Activated naive CD4-positive, alpha-beta T cell treated with anti-CD3 and anti-CD28 coated beads, Interleukin-2, amount 10 ng/mL, durations not matched to agents 7 days and 5 days (primary cell): ENCODE data around the gene NT5C3A.
"Not testable (repeated sequence)": the region's sequence is repeated elsewhere in the genome, so short reads cannot be mapped to it uniquely, and the experiment has no call there.

Source experiments
- CTCF ChIA-PET: fragments of 350-600 bp; sonication (Branson Sonifier 250); formaldehyde crosslinking; loops from one replicate; lab custom pipeline; 2021; ENCODE audit warnings: antibody characterized with exemption; lab: Charles Lee
- DNase-seq: peaks from one replicate; pipeline ENCODE4 v3.0.0-alpha.2; 2020
- H3K27ac Mint-ChIP-seq: one replicate; pipeline ENCODE4 v1.8.0; 2021; ENCODE audit warnings: mild to moderate bottlenecking, moderate library complexity, mixed read lengths
- H3K27me3 Mint-ChIP-seq: one replicate; pipeline ENCODE4 v1.8.0; 2021; ENCODE audit warnings: mild to moderate bottlenecking, mixed read lengths
- H3K36me3 Mint-ChIP-seq: one replicate; pipeline ENCODE4 v1.8.0; 2021; ENCODE audit warnings: mixed read lengths
- H3K4me1 Mint-ChIP-seq: one replicate; pipeline ENCODE4 v1.8.0; 2021; ENCODE audit warnings: mixed read lengths
- H3K4me3 Mint-ChIP-seq: one replicate; pipeline ENCODE4 v1.8.0; 2021; ENCODE audit warnings: mild to moderate bottlenecking, moderate library complexity, mixed read lengths
- H3K9me3 Mint-ChIP-seq: one replicate; pipeline ENCODE4 v1.8.0; 2021; ENCODE audit warnings: mixed read lengths

Gene NT5C3A

DNA sequence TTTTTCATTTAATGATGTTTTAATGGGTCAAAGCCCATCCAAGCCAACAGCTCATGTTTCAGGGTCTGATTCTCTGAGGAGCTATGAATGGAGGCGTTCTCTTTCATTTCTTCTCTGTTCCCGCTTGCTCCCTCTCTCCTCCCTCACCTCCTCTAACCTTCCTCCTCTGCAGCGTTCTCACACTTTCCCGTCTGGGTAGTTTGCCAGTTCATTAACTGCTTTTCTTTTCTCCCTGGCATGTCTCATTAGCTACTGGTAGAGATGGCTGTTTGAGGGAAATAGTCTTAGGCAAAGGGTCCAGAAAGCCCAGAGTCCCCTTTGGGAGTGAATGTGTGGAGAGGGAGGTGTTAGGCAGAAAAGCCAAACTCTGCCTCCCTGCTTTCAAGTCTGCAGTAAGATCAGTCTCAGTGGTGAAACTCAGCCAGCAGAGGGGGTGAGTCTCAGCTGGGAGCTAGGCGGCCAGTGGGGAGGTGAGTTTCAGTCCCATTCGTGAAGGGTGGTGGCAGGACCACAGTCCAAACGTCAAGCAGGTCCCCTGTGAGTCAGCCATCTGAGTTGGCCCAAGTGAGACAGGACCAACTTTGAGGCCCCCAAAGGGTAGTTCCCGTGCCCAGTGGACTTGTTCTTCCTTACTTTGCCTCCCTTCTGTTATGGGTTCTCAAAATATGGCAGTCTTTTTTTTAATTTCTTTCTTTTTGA lies 98.0 kb downstream of the NT5C3A start:
- H3K4me1 Mint-ChIP-seq, H3K27ac Mint-ChIP-seq, DNase-seq, H3K9me3 Mint-ChIP-seq, H3K36me3 Mint-ChIP-seq, H3K4me3 Mint-ChIP-seq: not testable (repeated sequence)
- H3K27me3 Mint-ChIP-seq: peaks cover 40% of the 10 kb centered on the region
- CTCF ChIA-PET: interaction anchor here (1.2 to 2.4 kb wide), 6 partner anchors 17 to 143 kb away, joined by 3 to 13 read pairs (median 4); partner anchors contain the start of gene RP9
